GM12864 (cell line): ENCODE measurements around the gene GNA12.

Experiments
- DNase-seq: peaks from one replicate; pipeline ENCODE4 v3.0.0-alpha.2; 2011; ENCODE audit warnings: low read depth
- H3K4me3 ChIP-seq: 2 replicates; pipeline ENCODE4 v1.5.1; 2011; ENCODE audit warnings: mild to moderate bottlenecking, low read depth, low read length, control low read depth
- TF ChIP-seq, protein P1 (sequence below): IDR thresholded peaks from 2 replicates; pipeline ENCODE4 v1.5.1; 2011; ENCODE audit warnings: low read depth, mild to moderate bottlenecking, moderate library complexity, low read length, control low read depth, inconsistent platforms; ENCODE audit errors: missing control alignments

Gene GNA12

GRCh38 chr7:2824026-2824677, 20.0 kb downstream of the GNA12 start:
- TF ChIP-seq, protein P1, sequence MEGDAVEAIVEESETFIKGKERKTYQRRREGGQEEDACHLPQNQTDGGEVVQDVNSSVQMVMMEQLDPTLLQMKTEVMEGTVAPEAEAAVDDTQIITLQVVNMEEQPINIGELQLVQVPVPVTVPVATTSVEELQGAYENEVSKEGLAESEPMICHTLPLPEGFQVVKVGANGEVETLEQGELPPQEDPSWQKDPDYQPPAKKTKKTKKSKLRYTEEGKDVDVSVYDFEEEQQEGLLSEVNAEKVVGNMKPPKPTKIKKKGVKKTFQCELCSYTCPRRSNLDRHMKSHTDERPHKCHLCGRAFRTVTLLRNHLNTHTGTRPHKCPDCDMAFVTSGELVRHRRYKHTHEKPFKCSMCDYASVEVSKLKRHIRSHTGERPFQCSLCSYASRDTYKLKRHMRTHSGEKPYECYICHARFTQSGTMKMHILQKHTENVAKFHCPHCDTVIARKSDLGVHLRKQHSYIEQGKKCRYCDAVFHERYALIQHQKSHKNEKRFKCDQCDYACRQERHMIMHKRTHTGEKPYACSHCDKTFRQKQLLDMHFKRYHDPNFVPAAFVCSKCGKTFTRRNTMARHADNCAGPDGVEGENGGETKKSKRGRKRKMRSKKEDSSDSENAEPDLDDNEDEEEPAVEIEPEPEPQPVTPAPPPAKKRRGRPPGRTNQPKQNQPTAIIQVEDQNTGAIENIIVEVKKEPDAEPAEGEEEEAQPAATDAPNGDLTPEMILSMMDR = no peak
- DNase-seq = no peak
- H3K4me3 ChIP-seq = no peak overlapping the region

DNA sequence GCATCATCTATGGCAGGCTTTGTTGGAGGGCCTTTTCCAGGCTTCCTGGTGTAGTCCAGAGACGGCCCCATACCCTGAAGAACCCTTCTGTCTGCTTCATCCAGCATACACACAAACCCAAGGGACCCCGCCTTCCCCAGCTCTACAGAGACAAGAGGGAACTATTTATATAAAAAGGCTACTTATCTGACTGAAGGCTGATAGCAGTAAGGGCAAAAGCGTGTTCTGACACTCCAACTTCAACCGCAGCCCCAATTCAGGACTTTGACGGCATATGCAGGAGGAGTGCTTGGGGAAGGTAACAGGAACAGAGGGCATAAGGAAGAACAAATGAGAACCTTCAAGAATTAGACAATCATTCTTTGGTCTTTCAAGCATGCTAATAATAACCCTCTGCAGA, 21.0 kb downstream of the GNA12 start:
- H3K4me3 ChIP-seq = no peak overlapping the region
- TF ChIP-seq, protein P1 = no peak
- no peak for DNase-seq

- TF ChIP-seq, protein P1 = no peak
- no peak overlapping the region for H3K4me3 ChIP-seq
- DNase-seq = no peak
Observed at GRCh38 chr7:2821842-2822507, 22.1 kb downstream of the GNA12 start.

DNA sequence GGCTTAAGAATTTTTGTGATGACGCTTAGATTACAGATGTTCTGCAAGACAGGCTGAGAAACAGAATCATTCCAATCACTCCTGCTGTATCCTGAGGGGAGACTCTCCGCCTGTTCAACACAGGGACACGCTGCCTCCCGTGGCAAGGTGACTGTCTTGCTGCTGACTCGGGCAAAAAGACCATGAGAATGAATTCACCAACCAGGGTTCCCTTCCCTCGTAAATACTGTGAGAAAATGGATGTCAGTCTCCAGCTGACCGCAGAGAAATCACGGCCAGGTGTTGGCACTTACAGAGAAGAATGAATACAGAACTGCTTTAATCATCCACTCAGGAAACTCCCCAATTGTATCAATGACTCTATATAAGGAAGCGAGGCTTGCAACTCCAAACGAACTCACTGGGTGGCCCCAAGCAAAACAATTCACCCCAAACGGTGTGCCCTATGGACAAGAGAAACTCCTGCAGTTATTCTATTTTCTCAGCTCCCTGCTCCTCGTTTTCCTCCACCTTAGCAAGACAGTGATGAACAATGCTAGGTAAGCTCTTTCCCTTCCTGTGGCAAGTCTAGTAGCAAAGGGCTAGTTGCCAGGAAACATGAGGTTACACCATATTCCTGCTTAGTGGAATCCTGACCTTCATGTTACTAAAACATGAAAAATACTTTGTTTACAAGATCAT, 22.8 kb downstream of the GNA12 start:
- DNase-seq = no peak
- no peak overlapping the region for H3K4me3 ChIP-seq
- TF ChIP-seq, protein P1 = no peak

- TF ChIP-seq, protein P1 = no peak
- no peak for DNase-seq
- no peak overlapping the region for H3K4me3 ChIP-seq
Observed at GRCh38 chr7:2820508-2820934, 23.6 kb downstream of the GNA12 start.

GRCh38 chr7:2819954-2820397, 24.1 kb downstream of the GNA12 start:
- no peak for DNase-seq
- H3K4me3 ChIP-seq = no peak overlapping the region
- TF ChIP-seq, protein P1 = no peak
